IPS DF 19.7 (cell line): ENCODE measurements around the gene ATE1.
A peak's percentile ranks its signal among the peaks of the same experiment; 100 is the strongest.

ENCODE experiments used
- DNase-seq: peaks from one replicate; pipeline ENCODE4 v3.0.0-alpha.2; 2013; ENCODE audit warnings: low read depth, low spot score

ATE1 gene

GRCh38 chr10:121873236-121873635 is 54.6 kb downstream of the ATE1 start:
- DNase-seq, result no peak

DNA sequence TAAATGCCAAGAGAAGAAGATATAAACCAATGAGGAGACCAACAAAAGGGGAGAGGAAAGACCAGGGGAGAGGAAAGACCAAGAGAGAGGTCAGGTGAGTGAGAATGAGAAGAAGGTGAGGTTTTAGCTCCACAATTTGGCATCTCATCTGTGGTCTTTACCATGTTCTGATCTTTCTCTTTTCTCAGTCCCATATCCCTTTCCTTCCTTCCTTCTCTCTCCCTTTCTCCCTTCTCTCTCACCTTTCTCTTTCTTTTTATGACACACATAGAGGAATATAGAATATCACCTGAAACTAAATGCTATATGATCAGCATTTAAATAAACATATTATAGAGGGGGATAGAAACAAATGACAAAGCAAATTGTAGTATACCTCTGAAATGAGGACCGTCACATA is 57.4 kb downstream of the ATE1 start:
- no peak for DNase-seq

- DNase-seq, result no peak
Observed at GRCh38 chr10:121865554-121865953, 62.3 kb downstream of the ATE1 start.

DNA sequence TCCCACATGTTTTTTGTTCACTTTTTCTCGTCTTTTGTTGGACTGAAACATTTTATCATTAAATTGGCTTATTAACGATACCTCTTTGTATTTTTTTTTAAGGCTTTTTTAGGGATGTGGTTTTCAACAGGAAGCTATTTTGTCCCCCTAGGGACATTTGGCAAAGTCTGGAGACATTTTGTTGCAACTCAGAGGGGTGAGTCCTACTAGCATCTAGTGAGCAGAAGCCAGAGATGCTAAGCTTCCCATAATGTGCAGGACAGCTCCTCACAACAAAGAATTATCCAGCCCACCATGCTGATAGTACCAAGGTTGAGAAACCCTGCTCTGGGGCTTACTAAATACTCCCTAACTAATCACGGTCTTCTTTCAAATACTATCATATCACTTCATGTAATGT is 63.2 kb downstream of the ATE1 start:
- DNase-seq, result no peak

DNA sequence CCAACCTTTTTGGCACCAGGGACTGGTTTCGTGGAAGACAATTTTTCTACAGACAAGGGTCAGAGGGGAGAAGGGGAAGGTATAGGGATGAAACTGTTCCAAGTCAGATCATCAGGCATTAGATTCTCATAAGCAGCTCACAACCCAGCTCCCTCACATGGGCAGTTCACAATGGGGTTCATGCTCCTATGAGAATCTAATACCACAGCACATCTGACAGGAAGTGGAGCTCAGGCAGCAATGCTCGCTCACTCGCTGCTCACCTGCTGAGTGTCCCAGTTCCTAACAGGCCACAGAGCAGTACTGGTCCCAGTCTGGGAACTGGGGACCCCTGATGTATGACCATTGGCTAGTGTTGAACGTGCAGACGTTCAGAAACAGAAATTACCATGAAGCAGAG is 63.7 kb downstream of the ATE1 start:
- DNase-seq, result no peak

DNA sequence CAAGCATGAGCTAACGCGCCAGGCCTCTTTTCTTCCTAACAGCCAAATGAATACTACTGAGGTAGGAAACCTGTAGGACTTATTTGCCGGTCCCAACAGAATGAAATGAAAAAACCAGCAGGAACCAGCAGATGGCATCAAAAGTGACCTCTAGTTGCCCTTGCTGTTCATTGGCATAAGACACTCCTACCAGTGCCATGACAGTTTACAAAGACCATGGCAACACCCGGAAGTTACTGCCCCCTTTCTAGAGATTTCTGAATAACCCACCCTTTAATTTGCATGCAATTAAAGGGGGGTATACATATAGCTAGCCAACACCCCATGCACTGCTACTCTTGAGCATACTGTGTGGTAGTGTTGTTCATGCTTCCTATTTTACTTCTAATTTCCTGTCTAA is 65.2 kb downstream of the ATE1 start:
- DNase-seq, result peak; percentile 5

DNA sequence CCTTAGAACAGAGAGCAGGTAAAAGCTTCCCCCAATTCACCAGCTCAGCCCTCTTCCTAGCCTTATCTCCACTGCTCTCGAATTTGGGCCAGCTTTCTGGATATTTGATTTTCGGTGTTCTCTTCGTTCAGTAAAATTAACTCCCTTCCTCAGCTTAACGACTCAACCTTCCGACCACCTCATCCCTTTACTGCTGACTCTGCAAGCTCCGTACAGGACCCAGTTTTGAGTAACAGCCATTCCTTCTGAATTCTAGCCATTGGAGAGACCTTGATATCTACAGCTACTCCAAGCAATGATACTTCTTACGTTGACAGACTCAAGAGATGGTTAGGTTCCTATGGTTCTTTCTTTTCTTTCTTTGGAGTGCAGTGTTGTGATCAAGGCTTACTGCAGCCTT is 65.8 kb downstream of the ATE1 start:
- no peak for DNase-seq

GRCh38 chr10:121860810-121861209 is 67.0 kb downstream of the ATE1 start:
- DNase-seq, result no peak

- DNase-seq, result no peak
Observed at GRCh38 chr10:121854809-121855445, 72.9 kb downstream of the ATE1 start.

- DNase-seq, result no peak
Observed at GRCh38 chr10:121853950-121854349, 73.9 kb downstream of the ATE1 start.

DNA sequence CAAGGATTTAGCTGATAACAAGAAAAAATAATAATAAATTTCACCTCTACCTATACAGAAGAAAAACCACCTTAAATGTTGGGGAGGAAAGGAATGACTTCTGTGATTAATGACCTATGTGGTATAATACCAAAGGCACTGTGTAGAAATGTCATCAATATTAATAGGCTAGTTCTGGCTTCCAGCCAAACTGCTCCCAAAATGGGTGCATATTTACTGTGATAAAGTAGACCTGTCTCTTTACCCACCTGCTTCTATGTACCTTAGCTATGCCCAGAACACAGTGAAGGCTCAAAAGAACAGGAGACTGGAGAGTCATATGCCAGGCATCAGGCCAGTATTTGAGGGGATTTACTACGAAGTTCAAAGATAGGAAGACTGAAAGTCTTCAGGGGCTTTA is 76.0 kb downstream of the ATE1 start:
- no peak for DNase-seq

DNA sequence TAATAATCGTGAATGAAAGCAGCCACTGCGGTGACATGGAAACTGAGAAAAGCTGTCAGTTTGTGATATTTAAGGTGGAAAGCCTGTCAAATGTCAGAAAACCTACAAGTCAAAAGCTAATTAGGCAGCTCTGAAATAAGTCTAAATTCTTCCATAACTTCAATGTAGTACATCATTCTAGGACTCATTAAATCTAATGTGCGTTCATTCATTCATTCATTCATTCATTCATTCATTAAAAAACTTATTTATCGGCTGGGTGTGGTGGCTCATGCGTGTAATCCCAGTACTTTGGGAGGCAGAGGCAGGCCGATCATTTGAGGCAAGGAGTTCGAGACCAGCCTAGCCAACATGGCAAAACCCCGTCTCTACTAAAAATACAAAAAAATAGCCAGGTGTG is 79.7 kb downstream of the ATE1 start:
- no peak for DNase-seq

GRCh38 chr10:121846555-121846954 is 81.3 kb downstream of the ATE1 start:
- DNase-seq, result no peak

GRCh38 chr10:121845044-121845784 is 82.6 kb downstream of the ATE1 start:
- no peak for DNase-seq

DNA sequence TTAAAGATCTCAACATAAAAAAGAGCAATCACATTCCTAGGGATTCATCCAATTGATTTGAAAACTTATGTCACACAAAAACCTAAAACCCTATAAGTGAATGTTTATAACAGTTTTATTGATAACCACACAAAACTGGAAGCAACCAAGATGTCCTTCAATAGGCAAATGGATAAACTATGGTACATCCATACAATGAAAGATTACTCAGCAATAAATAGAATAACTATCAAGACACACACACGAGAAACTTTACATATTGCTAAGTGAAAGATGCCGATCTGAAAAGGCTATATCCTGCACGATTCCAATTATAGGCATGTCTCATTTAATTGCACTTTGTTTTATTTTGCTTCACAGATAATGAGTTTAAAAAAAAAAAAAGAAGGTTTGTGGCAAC is 83.3 kb downstream of the ATE1 start:
- DNase-seq, result no peak

DNA sequence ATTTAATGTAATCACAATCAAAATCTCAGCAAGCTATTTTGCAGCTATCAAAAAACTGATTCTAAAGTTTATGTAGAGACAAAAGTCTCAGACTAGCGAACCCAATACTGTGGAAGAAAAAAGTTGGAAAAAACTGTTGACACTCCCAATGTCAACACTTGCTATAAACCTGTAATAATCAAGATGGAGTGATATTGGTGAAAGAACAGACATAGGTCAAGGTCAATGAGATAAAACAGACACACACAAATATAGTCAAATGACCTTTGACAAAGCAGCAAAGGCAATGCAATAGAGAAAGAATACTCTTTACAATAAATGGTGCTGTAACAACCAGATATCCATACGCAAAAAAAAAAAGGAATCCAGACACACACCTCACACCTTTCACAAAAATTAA is 84.5 kb downstream of the ATE1 start:
- DNase-seq, result no peak

GRCh38 chr10:121841862-121842261 is 86.0 kb downstream of the ATE1 start:
- DNase-seq, result no peak

- DNase-seq, result no peak
Observed at GRCh38 chr10:121838931-121839330, 88.9 kb downstream of the ATE1 start.

GRCh38 chr10:121838149-121838548 is 89.7 kb downstream of the ATE1 start:
- DNase-seq, result no peak

GRCh38 chr10:121836171-121836570 is 91.7 kb downstream of the ATE1 start:
- DNase-seq, result no peak

- DNase-seq, result no peak
Observed at GRCh38 chr10:121835376-121835775, 92.5 kb downstream of the ATE1 start.

- no peak for DNase-seq
Observed at GRCh38 chr10:121834757-121835156, 93.1 kb downstream of the ATE1 start.

- DNase-seq, result no peak
Observed at GRCh38 chr10:121833387-121833786, 94.4 kb downstream of the ATE1 start.

- DNase-seq, result no peak
Observed at GRCh38 chr10:121832647-121833046, 95.2 kb downstream of the ATE1 start.
